ENCODE results near the gene NEAT1.
A peak's percentile ranks its signal among the peaks of the same experiment; 100 is the strongest.

NEAT1 gene

GRCh38 chr11:65424205-65425104, 1.9 kb downstream of the NEAT1 start:
- DNase-seq: no peak

DNA sequence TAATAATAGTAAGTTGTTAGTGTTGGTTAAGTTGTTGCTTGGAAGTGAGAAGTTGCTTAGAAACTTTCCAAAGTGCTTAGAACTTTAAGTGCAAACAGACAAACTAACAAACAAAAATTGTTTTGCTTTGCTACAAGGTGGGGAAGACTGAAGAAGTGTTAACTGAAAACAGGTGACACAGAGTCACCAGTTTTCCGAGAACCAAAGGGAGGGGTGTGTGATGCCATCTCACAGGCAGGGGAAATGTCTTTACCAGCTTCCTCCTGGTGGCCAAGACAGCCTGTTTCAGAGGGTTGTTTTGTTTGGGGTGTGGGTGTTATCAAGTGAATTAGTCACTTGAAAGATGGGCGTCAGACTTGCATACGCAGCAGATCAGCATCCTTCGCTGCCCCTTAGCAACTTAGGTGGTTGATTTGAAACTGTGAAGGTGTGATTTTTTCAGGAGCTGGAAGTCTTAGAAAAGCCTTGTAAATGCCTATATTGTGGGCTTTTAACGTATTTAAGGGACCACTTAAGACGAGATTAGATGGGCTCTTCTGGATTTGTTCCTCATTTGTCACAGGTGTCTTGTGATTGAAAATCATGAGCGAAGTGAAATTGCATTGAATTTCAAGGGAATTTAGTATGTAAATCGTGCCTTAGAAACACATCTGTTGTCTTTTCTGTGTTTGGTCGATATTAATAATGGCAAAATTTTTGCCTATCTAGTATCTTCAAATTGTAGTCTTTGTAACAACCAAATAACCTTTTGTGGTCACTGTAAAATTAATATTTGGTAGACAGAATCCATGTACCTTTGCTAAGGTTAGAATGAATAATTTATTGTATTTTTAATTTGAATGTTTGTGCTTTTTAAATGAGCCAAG, 2.7 kb downstream of the NEAT1 start:
- DNase-seq: peak; percentile 83

GRCh38 chr11:65425971-65426838, 3.6 kb downstream of the NEAT1 start:
- peak; percentile 98 for DNase-seq

DNA sequence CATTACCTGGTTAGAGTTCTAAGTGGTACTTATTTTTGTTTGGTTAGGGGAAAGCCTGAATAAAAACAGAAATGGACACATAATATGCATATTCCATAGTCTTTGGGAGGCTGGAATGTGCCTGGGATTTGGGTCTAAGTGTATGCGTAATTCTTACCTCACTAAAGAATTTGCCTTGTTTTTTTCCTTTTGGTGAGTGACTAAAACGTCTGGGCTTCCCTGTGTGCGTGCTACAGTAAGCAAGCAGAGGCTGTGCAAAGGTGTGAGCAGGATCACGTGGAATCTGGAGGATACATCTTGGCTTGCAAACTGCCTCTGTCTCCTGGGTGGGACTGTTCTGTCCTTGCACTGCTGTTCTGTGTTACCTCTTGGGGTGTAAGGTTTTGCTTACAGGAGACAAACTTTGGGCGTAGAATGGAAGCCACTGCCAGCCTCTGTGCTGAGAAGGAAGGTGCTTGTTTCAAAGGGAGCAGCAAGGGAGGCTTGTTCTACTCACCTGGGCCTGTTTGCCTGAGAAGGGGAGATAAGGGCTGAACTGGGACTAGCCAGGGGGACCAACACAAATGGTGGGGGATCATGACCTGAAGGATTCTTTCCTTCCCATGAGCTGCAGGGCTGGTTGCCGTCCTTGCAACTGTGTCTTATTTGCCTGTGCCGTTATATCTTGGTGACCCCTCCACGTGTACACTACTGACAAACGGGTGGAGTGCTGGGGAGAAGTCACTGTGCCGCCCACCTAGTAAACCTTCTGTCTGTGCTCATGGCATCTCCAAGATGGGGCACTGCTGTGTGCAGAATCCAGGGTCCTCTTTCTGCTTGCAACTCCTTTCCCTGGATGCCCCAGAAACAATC, 4.5 kb downstream of the NEAT1 start:
- DNase-seq: no peak

- DNase-seq: no peak
Measured at GRCh38 chr11:65427691-65428577, 5.3 kb downstream of the NEAT1 start.

- no peak for DNase-seq
Measured at GRCh38 chr11:65428578-65429067, 6.0 kb downstream of the NEAT1 start.

GRCh38 chr11:65429068-65429681, 6.6 kb downstream of the NEAT1 start:
- no peak for DNase-seq

DNA sequence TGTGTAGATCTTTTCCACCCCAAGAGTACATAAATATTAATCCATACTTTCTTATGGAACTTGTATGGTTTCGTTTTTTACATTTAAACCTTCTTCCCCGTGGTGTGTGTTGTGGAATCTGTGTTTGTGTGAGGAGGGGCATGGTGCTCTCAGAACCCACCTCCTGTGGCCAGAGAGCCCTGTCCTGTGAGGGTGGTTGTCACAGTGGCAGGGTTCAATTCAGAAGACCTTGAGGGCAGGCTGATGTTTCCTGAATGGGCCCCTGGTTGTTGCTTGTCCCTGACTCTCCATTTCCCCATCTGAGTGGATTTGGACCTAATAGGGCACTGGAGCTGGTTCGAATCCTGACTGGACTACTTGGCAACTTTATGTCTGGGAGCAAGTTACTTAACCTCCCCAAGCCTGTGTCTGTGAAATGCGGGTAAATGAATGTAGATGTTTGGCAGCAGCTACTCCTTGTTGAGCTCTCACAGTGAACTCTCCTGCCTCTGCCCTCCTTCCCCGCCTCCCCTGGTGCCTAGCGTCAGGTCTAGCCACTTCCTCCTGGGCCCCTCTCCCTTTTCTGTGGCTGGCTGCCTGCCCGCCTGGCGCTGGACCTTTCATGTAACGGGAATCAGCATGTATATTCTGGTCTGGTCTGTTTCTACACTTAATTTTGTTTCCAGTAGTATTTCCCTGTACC, 7.3 kb downstream of the NEAT1 start:
- DNase-seq: no peak

DNA sequence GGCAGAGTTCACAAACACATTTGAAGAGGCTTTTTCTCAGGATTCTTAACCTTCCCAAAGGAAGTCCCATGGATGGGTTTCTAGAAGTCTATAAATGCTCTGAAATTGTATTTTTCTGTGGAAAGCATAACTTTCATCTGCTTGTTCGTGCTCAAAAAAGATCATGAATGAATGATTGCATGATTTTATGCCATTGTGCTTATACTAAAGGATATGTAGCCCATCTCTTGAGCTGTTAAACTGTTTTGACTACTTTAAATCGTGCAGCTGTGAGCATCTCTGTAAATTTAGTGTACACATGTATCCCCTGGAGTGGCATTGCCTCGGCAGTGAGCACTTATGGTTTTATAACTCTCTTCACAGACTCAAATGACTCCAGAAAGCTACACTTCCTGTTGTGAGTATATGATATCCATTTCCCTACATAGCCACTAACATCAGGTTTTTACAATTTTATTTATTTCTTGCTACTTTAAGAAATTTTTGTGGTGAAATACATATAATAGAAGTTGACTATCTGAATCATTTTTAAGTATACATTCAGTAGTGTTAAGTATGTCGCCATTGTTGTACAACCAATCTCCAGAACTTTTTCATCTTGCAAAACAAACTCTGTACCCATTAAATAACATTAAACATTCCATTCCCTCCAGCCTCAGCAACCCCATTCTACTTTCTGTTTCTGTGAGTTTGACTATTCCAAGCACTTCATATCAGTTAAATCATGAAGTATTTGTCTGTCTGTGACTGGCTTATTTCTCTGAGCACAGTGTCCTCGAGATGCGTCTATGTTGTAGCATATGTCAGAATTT, 8.0 kb downstream of the NEAT1 start:
- no peak for DNase-seq

- no peak for DNase-seq
Measured at GRCh38 chr11:65431451-65432099, 9.0 kb downstream of the NEAT1 start.

DNA sequence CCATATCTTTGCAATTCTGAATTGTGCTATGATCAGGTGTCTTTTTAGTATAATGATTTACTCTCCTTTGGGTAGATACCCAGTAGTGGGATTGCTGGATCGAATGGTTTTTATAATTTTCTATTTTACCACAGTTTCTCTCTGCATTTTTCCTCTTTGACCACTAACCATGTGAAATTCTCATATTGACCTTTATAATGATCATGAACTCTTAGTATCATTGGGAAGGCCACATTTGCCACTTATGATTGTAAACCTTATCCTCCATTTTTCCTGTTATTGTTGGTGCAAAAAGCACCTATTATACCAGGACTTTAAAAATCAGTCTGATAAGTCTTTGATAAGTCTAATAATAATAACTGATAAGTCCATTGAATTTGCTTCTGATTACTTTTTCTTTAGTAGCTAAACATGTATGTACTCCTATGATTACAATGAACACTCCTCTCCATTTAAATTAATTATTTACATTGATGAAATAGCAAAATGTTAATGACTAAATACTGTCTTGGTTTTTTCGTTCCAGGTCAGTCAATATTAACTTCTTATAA, 9.6 kb downstream of the NEAT1 start:
- no peak for DNase-seq

DNA sequence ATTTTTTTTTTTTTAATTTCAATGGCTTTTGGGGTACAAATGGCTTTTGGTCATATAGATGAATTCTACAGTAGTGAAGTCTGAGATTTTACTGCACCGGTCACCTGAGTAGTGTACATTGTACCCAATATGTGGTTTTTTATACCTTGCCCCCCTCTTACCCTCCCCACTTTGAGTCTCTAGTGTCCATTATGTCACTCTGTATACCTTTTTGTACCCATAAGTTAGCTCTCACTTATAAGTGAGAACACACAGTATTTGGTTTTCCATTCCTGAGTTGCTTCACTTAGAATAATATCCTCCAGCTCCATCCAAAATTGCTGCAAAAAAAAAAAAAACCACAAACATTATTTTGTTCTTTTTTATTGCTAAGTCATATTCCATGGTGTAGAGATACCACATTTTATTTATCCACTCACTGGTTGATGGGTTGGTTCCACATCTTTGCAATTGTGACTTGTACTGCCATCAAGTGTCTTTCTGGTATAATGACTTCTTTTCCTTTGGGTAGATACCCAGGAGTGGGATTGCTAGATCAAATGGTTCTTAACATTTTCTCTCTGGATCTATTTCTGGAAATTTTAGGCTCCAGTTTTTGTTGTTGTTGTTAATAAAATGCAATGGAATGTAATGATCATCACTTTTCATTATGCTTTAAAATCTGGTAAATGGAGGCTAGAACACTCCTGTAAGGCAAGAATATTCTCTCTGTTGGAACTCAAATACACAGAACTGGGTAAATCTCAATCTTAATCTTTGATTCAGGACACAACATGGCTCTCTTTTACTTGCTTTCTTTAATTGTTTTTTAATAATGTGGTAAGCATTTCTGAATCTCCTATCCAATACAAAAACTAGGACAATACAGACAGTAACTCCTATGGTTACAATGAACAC, 10.3 kb downstream of the NEAT1 start:
- no peak for DNase-seq

DNA sequence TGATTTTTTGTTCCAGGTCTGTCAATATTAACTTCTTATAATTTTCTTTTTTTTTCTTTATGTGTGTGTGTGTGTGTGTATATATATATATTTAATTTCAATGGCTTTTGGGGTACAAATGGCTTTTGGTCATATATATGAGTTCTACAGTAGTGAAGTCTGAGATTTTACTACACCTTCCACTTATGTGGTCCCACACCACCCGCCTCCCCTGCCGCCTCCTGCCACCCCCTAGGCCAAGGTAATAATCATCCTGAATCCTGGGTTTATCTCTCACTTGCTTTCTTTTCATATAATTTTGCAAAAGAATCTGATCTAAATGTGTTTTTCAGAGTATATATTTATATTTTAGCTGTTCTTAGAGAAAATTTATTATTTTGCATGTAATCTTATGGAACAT, 11.1 kb downstream of the NEAT1 start:
- DNase-seq: no peak

DNA sequence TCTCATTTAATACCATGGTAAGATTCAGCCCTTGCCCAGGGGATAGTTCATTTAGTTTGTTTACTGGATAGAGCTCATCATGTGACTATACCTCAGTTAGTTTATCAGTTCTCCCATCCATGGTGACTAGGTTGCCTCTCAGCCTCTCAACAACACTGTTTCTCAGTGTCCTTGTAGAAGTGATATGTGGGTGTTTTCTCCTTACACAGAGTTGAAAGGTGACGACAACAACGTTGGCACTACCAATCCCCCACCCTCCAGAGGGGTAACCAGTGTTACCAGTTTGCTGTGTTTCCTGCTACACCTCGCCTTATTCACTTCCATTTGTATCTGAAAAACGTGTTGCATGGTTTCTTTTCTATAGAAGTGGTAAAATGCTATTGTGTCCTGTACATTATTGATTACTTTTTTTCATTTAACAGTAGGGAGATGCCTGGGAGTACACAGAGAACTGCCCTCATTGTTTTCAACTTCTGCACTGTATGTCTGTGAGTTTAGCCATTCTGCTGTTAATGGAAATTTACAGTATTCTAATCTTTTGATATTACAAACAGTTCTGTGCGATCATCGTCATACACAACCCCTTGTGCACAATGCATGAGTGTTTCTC, 11.6 kb downstream of the NEAT1 start:
- DNase-seq: no peak

DNA sequence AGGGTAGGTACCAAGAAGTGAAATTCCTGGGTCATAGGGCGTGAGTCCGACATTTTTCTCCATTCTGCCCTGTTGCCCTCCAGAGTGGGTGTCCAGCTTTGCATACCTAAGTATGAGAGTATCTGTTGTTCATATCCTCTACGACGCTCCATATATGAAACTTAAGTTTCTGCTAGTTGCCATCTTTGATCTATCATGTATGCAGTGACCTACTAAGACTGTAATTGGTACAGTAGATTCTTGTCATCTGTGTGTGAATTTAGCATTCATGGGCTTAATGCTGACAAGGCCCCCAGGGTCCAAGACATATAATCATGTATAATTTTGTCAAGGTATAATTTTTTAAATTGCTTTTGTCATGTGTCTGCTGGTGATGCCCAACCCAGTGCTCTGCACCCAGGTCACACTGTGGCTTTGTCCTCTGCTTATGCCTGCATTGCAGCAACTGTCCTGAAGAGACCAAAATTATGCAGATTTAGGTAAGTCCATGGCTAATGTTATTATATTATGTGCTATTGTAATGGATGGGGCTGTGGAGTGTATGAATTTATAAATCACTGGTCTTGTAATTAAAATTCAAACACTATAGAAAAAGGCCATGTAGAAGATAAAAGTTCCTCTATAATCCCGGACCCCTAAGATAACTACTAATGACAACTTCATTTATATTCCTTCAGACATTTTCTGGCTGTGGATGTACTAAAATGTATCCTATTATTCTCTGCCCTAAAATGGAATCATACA, 12.2 kb downstream of the NEAT1 start:
- DNase-seq: no peak
